Measurements from ENCODE around the gene NIPAL4.

NIPAL4 gene

DNA sequence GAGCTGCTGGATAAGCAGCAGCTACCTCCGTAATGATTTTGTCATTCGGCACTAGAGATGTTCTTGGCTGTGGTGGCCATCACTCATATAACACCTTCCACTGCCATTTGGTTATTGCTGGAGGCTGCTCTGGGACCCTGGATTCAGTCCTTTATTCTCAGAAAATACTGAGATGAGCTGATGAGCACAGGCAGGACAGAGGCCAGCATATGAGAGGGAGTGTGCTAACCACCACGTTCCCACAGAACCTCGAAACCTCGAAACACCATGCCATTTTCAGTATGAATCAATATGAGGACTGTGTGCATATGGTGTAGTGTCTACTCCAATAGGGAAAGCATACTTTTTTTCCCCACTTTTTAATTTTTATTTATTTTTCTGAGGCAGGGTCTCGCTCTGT lies 59.0 kb downstream of the NIPAL4 start:
- DNase-seq = no peak

GRCh38 chr5:157519579-157520253 lies 59.7 kb downstream of the NIPAL4 start:
- no peak for DNase-seq

DNA sequence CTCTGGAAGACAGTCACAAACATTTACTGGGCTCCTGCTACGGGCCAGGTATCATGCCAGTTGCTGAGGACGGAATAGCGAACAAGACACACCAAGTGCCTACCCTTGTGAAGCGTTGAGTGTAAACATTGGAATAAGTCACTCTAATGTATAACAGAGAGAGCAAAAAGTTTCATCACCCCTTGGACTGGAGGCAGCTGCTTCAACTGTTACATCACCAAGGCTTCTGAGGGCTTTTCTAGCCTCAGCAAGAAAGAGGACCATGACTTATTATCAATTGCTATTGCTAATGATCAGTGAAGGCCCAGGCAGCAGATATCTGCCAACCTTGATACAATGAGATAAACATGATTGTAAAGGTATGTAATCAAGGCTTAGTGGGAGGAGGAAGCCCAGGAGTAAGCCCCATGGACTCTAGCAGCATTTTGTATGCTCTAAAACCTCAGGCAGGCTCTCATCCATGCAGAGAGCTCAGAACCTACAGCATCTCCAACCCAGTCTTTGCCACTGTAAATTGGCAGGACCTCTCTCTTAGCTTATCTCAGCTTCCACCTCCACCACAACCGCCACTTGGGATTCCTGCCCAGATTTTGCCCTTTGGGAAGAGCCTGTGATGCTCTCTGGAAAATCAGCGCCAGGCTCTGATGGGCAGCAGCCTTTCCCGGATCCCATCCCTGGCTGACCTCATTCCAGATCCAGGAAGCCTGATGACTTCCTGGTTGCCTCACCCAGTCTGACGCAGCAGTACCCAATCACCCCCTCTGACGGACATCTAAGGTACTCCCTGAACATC lies 61.1 kb downstream of the NIPAL4 start:
- DNase-seq = peak; percentile 16

DNA sequence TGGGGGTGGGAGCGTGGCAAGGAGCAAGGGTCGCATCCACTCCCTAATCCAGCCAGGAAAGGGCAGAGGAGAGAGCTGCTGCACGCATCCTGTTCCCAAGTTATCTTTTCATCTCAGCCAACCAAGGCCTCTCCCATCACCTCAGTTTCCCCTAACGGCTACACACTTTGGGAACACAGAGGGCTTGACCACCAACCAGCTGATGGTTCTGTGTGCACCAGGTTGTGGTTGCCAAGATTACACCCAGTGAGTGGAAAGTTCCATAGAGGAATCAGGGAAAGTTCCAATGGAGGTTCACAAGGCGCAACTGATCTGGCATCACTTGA lies 61.7 kb downstream of the NIPAL4 start:
- no peak for DNase-seq

- DNase-seq = no peak
Measured at GRCh38 chr5:157523976-157524375, 64.0 kb downstream of the NIPAL4 start.
